ENCODE results near the gene COP1. TPM values are rescaled to one million over a fixed set of nuclear protein-coding genes. Genes with fewer than 3 reads are reported as not detected.

The COP1 gene
- total RNA-seq, 1 donor from 2014 or later: 45.0 TPM

Small RNA genes lying within 50 kb of the gene (small RNA-seq; reads per million reads assigned to genes)
- gene RF00066 (ENCODE audit: low replicate concordance) (not detected), gene RNU2-12P (ENCODE audit: low replicate concordance) (not detected), gene RPS29P5 (ENCODE audit: low replicate concordance) (not detected), gene SCARNA3 (ENCODE audit: low replicate concordance) (1.2 reads per million, percentile 87 among the genes with 10 or more reads in this experiment)

All from tongue (tissue), 2 donors.